Endometrial microvascular endothelial cells (primary cell): Measurements from ENCODE around the gene TEX26. TPM values are rescaled to one million over a fixed set of nuclear protein-coding genes. Genes with fewer than 3 reads are reported as not detected.

ENCODE experiments used
- in situ Hi-C: cut with HindIII; loops from 2 replicates; pipeline ENCODE4 v1.10.0; 2017; ENCODE audit warnings: low sequenced_read_pairs, low pct_unique_long_range_greater_than_20kb; ENCODE audit errors: inconsistent ontology term
- total RNA-seq: library from RNA; depleted of rRNA; stranded (reverse); fragments of >200 nt; gene quantifications from one replicate; pipeline ENCODE4 v1.2.3, GENCODE V29; 2015; ENCODE audit errors: inconsistent ontology term

The TEX26 gene
- total RNA-seq, 1 donor from 2014 or later = not detected

GRCh38 chr13:31001647-31002046 is 69.2 kb downstream of the TEX26 start:
- in situ Hi-C loops = no loop called here

- in situ Hi-C loops = no loop called here
Observed at GRCh38 chr13:31005066-31005465, 72.6 kb downstream of the TEX26 start.

GRCh38 chr13:31007417-31007816 is 75.0 kb downstream of the TEX26 start:
- in situ Hi-C loops = no loop called here

- in situ Hi-C loops = no loop called here
Observed at GRCh38 chr13:31008400-31009115, 76.1 kb downstream of the TEX26 start.

- in situ Hi-C loops = no loop called here
Observed at GRCh38 chr13:31009166-31009565, 76.7 kb downstream of the TEX26 start.

GRCh38 chr13:31010296-31010695 is 77.8 kb downstream of the TEX26 start:
- in situ Hi-C loops = no loop called here

GRCh38 chr13:31011193-31011860 is 78.9 kb downstream of the TEX26 start:
- in situ Hi-C loops = no loop called here

GRCh38 chr13:31011901-31012654 is 79.6 kb downstream of the TEX26 start:
- in situ Hi-C loops = no loop called here

GRCh38 chr13:31012655-31013024 is 80.2 kb downstream of the TEX26 start:
- in situ Hi-C loops = no loop called here

GRCh38 chr13:31014456-31014855 is 82.0 kb downstream of the TEX26 start:
- in situ Hi-C loops = no loop called here

- in situ Hi-C loops = no loop called here
Observed at GRCh38 chr13:31015199-31015598, 82.7 kb downstream of the TEX26 start.

GRCh38 chr13:31016342-31017325 is 84.2 kb downstream of the TEX26 start:
- in situ Hi-C loops = no loop called here

GRCh38 chr13:31018511-31018910 is 86.1 kb downstream of the TEX26 start:
- in situ Hi-C loops = no loop called here

- in situ Hi-C loops = no loop called here
Observed at GRCh38 chr13:31020996-31021395, 88.5 kb downstream of the TEX26 start.

- in situ Hi-C loops = no loop called here
Observed at GRCh38 chr13:31022288-31022895, 89.9 kb downstream of the TEX26 start.

- in situ Hi-C loops = no loop called here
Observed at GRCh38 chr13:31022928-31023530, 90.6 kb downstream of the TEX26 start.
